Breast epithelium (tissue), 4 donors: Measurements from ENCODE around the gene RPRM. TPM values are rescaled to one million over a fixed set of nuclear protein-coding genes. Genes with fewer than 3 reads are reported as not detected.
"Not testable (repeated sequence)": the region's sequence is repeated elsewhere in the genome, so short reads cannot be mapped to it uniquely, and the experiment has no call there.

Source experiments
- DNase-seq, 2 donors: peaks; one replicate each; pipeline ENCODE4 v3.0.0-alpha.2; 2019; ENCODE audit warnings: low spot score in 2 of 2
- H3K27ac ChIP-seq, 2 donors: fragments of 200-600 bp; sonication (generic) in 1 of 2; one replicate each; pipeline ENCODE4 v1.5.1; 2016 to 2019; ENCODE audit warnings: mild to moderate bottlenecking in 1 of 2
- H3K27me3 ChIP-seq, 2 donors: fragments of 200-600 bp; sonication (generic) in 1 of 2; one replicate each; pipeline versions ENCODE4 v1.5.1 to v1.6.0; 2017 to 2019; ENCODE audit warnings: control low read depth in 1 of 2, mild to moderate bottlenecking in 1 of 2
- H3K36me3 ChIP-seq: fragments of 200-600 bp; one replicate; pipeline ENCODE4 v1.5.1; 2019
- H3K4me1 ChIP-seq, 2 donors: fragments of 200-600 bp; sonication (generic); one replicate each; pipeline ENCODE4 v1.5.1; 2016 to 2019; ENCODE audit warnings: control low read depth in 1 of 2
- H3K4me3 ChIP-seq, 3 donors: fragments of 200-600 bp; sonication (generic); 1 replicate in 2 of 3; 2 replicates in 1 of 3; pipeline ENCODE4 v1.5.1; 2016 to 2019; ENCODE audit warnings: mild to moderate bottlenecking in 3 of 3, moderate library complexity in 2 of 3
- H3K9me3 ChIP-seq, 2 donors: fragments of 200-600 bp; sonication (generic) in 1 of 2; one replicate each; pipeline ENCODE4 v1.5.1; 2016 to 2019; ENCODE audit warnings: control low read depth in 1 of 2
- POLR2A ChIP-seq: fragments of 450-650 bp; IDR thresholded peaks from one replicate; pipeline ENCODE4 v1.6.1; 2016; ENCODE audit warnings: antibody characterized with exemption, mild to moderate bottlenecking, moderate library complexity
- POLR2AphosphoS5 ChIP-seq, 3 donors: sonication (generic); formaldehyde crosslinking; IDR thresholded peaks; one replicate each; pipeline ENCODE4 v1.6.1; 2017; ENCODE audit warnings: antibody characterized with exemption in 3 of 3
- intact Hi-C: fragments of 100-400 bp; cut with DNase I; formaldehyde crosslinking; loops from one replicate; pipeline ENCODE4 v1.15.1; 2023; ENCODE audit warnings: low total_unique reads
- total RNA-seq, 3 donors: library from RNA; depleted of rRNA; stranded (reverse); fragments of >200 nt; gene quantifications; one replicate each; pipeline ENCODE4 v1.1.0, GENCODE V29; 2016
- TF ChIP-seq, protein P1 (sequence below), 3 donors: fragments of 450-650 bp; IDR thresholded peaks; one replicate each; pipeline ENCODE4 v1.5.1; 2016 to 2017; ENCODE audit warnings: antibody characterized with exemption in 3 of 3, mild to moderate bottlenecking in 3 of 3, moderate library complexity in 3 of 3

Gene RPRM
- total RNA-seq, result 1 to 10 TPM in 1 of 3 donors, not detected in 2; 4.0 TPM

DNA sequence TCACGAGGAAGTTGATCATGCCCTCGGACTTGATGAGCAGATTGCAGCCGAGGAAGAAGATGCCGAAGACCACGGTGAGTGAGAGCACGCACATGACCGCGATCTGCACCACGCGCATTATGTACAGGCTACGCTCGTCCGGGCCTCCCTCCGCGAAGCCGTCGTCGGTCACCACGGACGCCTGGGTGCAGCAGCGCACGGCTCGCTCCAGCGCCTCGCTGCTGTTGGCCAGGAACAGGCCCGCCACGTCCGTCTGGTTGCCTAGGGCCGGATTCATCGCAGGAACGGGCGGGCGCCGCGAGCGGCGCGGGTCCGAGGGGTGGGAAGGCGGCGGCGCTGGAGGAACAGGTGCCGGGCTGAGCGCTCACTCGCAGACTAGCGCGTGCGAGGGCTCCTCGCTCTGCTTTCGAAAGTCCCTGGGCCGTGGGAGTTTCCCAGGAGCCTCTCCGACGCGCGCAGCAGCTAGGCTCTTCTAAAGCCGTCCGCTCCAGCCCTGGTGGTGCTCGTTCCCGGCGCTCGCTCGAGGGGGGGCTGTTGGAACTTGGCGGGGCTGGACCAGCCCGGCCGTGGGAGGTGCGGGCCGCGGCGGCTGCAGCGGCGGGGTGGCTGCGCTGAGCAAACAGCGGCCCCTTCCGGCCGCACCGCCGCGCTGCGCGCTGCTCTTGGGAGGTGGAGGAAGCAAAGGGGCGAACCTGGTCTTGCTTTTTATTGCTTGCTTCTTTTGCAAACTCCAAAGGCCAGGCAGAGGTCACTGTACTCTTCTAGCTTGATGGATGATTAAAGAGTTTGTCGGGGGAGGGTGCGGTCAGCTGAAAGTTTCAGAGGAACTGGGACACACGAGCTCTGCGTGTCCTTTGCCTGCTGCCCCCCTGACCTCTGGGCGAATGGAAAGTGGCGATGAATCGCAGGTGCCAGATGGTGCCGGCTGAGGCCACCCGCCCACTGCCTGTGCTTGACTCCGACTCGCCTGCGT lies at the start of gene RPRM:
Gene RPRM, minus strand, starts transcription at position 474 of the 973 bp plus-strand sequence. Its CDS starts 197 bp downstream, at position 277.
- DNase-seq, result no peak
- H3K27me3 ChIP-seq, result peaks cover 0 to 51% of the 10 kb centered on the region in 2 donors

DNA sequence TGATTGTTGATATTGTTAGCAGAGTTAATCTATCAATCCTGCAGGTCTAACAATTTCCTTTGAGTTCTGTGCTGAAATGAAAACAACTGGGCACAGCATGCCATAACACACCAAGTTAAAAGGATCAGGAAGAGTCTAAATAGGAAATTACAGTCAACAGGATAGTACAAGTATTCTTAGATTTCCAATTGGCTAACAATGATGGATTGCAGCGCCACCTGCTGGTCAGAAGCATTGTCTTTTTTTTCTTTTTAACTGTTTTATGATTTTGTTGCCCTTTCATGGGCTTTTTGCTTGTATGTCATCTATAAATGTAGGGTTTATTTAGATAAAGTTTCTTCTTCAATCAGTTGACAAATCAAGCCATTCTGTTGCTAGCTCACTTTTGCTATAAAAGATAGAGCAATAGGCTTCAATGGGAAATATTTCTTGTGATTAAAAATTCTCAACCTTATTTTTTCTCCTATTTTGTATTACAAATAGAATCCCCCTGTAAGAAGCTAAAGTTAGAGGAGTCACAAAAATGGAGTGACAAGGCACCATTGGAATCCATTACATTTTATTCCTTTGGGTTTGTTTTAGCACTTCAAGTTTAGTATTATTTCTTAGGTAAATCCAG lies 40.8 kb upstream of the RPRM start:
- Histone ChIP-seq H3K4me1 (no peaks in the 10 kb centered on the region), H3K36me3 (no peaks in the 10 kb centered on the region), H3K27ac (no peak overlapping the region), H3K4me3 (no peak overlapping the region), H3K9me3 (no peaks in the 10 kb centered on the region), H3K27me3 (no peaks in the 10 kb centered on the region)
- TF ChIP-seq POLR2AphosphoS5 (IDR thresholded peaks at IDR 0.05) (no peak), POLR2A (no peak)
- TF ChIP-seq, protein P1, sequence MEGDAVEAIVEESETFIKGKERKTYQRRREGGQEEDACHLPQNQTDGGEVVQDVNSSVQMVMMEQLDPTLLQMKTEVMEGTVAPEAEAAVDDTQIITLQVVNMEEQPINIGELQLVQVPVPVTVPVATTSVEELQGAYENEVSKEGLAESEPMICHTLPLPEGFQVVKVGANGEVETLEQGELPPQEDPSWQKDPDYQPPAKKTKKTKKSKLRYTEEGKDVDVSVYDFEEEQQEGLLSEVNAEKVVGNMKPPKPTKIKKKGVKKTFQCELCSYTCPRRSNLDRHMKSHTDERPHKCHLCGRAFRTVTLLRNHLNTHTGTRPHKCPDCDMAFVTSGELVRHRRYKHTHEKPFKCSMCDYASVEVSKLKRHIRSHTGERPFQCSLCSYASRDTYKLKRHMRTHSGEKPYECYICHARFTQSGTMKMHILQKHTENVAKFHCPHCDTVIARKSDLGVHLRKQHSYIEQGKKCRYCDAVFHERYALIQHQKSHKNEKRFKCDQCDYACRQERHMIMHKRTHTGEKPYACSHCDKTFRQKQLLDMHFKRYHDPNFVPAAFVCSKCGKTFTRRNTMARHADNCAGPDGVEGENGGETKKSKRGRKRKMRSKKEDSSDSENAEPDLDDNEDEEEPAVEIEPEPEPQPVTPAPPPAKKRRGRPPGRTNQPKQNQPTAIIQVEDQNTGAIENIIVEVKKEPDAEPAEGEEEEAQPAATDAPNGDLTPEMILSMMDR (IDR thresholded peaks at IDR 0.05), result peak; percentile 51 to 73 (median 64)
- intact Hi-C loops, result loop anchor here (5.0 kb wide), 1 partner anchor 632 kb away; no protein-coding TSS in a partner anchor
- DNase-seq, result no peak

More for the DNA sequence above, at the start of gene RPRM:
- Histone ChIP-seq H3K36me3 (no peaks in the 10 kb centered on the region), H3K4me3 (peak within 1 kb of the TSS; percentile 45 to 77 (median 56)), H3K27ac (no peak within 1 kb of the TSS), H3K9me3 (no peaks in the 10 kb centered on the region), H3K4me1 (no peaks in the 10 kb centered on the region)
- intact Hi-C loops, result no loop called here
- TF ChIP-seq POLR2A, result no peak
- TF ChIP-seq, protein P1 (IDR thresholded peaks at IDR 0.05), result peak; percentile 19 to 81 (median 37)

DNA sequence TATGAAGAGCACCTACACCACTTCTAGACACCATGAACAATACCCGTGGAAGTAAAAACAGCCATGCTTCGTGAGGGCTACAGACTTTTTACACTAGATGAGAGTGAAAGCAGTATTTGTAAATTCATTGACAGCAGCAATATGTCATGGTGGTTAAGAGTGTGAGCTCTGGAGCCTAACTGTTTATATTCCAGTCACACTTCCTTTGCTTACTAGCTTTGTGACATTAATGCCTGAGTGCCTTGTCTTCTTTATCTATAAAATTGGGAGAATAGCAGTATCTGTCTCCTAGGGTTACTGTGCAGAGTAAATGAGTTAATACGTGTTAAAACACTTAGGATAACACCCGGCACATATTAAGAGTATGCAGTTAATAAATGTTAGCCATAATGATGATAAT lies 33.8 kb upstream of the RPRM start:
- Histone ChIP-seq H3K4me1 (no peaks in the 10 kb centered on the region), H3K27me3 (no peaks in the 10 kb centered on the region), H3K36me3 (no peaks in the 10 kb centered on the region), H3K4me3 (no peak overlapping the region), H3K9me3 (peaks cover 0 to 1% of the 10 kb centered on the region in 2 donors), H3K27ac (no peak overlapping the region)
- intact Hi-C loops, result no loop called here
- no peak for DNase-seq
- TF ChIP-seq POLR2AphosphoS5 (IDR thresholded peaks at IDR 0.05), result no peak
- TF ChIP-seq POLR2A, result no peak
- TF ChIP-seq, protein P1 (IDR thresholded peaks at IDR 0.05), result no peak

DNA sequence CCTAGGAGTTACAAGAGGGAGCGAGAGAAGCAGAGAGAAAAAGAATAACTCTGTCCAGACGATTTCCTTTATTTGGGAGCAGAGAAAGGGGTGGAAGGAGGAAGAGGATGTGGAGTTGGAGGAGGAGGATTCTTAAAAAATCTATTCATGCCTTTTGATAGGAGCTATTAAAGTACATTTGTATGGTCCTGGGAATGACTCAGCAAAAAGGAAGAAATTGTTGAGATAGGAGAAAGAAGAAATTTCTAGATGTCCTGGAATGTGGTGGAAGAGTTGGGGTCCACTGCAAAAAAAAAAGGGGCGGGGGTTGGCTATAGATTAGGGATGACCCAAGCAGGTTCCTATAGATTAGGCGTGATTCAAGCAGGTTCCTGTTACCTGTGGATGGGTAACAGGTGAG lies 32.4 kb upstream of the RPRM start:
- intact Hi-C loops, result no loop called here
- peaks cover 0 to 14% of the 10 kb centered on the region in 2 donors for H3K9me3 ChIP-seq
- H3K27me3 ChIP-seq, result no peaks in the 10 kb centered on the region
- H3K4me1 ChIP-seq, result no peaks in the 10 kb centered on the region
- H3K36me3 ChIP-seq, result no peaks in the 10 kb centered on the region
- no peak overlapping the region for H3K27ac ChIP-seq
- no peak overlapping the region for H3K4me3 ChIP-seq
- no peak for DNase-seq
- TF ChIP-seq, protein P1 (IDR thresholded peaks at IDR 0.05), result no peak
- no peak for TF ChIP-seq POLR2A
- TF ChIP-seq POLR2AphosphoS5 (IDR thresholded peaks at IDR 0.05), result no peak

DNA sequence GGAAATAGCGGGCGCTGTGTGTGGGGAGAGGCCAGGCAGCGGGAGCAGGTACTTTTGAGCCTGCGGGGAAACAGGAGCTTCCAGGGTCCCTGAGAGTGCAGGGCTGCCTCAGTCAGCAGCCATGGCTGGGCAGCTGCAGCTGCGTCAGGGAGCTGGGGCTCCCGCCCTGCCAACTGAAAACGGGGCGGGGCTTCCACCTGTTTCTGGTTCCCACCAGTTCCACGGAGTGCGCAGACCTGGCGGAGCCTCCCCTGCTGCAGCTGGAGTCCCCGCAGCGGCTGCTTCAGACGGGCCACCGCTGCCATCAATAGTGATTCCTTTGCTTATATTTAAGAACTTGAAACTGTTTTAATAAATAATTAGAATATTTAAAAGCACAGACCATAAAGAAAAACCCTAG lies 30.6 kb upstream of the RPRM start:
- Histone ChIP-seq H3K4me3 (no peak overlapping the region), H3K27me3 (no peaks in the 10 kb centered on the region), H3K27ac (no peak overlapping the region), H3K9me3 (peaks cover 0 to 15% of the 10 kb centered on the region in 2 donors), H3K4me1 (no peaks in the 10 kb centered on the region), H3K36me3 (no peaks in the 10 kb centered on the region)
- intact Hi-C loops, result no loop called here
- TF ChIP-seq, protein P1 (IDR thresholded peaks at IDR 0.05), result no peak
- TF ChIP-seq POLR2AphosphoS5 (IDR thresholded peaks at IDR 0.05), result no peak
- no peak for TF ChIP-seq POLR2A
- DNase-seq, result no peak

DNA sequence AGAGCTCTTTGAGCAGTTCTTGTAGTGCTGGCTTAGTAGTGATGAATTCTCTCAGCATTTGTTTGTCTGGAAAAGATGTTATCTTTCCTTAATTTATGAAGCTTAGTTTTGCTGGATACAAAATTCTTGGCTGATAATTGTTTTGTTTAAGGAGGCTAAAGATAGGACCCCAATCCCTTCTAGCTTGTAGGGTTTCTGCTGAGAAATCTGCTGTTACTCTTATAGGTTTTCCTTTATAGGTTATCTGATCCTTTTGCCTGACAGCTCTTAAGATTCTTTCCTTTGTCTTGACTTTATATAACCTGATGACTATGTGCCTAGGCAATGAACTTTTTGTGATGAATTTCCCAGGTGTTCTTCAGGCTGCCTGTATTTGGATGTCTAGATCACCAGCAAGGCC lies 27.9 kb upstream of the RPRM start:
- DNase-seq, H3K27me3 ChIP-seq, H3K4me1 ChIP-seq, H3K27ac ChIP-seq, H3K4me3 ChIP-seq, H3K36me3 ChIP-seq, intact Hi-C loops: not testable (repeated sequence)
- H3K9me3 ChIP-seq, result peaks cover 0 to 15% of the 10 kb centered on the region in 2 donors
